IPS-20b (cell line): Measurements from ENCODE around the gene GLI3.

Source experiments
- H3K27ac ChIP-seq: one replicate; pipeline ENCODE4 v1.5.1; 2013; ENCODE audit warnings: low read length
- H3K27me3 ChIP-seq: 2 replicates; pipeline ENCODE4 v1.6.1; 2013; ENCODE audit warnings: mild to moderate bottlenecking, low read length, inconsistent platforms; ENCODE audit not compliant: insufficient read depth
- H3K36me3 ChIP-seq: 2 replicates; pipeline ENCODE4 v1.6.1; 2013; ENCODE audit warnings: low read depth, mild to moderate bottlenecking, inconsistent platforms, low read length, moderate library complexity; ENCODE audit not compliant: insufficient read depth
- H3K4me1 ChIP-seq: 2 replicates; pipeline ENCODE4 v1.6.1; 2013; ENCODE audit warnings: mild to moderate bottlenecking, control low read depth, inconsistent platforms, low read length, moderate library complexity; ENCODE audit not compliant: insufficient read depth
- H3K4me3 ChIP-seq: 2 replicates; pipeline ENCODE4 v1.5.1; 2013; ENCODE audit warnings: mild to moderate bottlenecking, low read length, inconsistent platforms
- H3K9ac ChIP-seq: 2 replicates; pipeline ENCODE4 v1.6.1; 2013; ENCODE audit warnings: low read depth, mild to moderate bottlenecking, inconsistent platforms, low read length, moderate library complexity
- H3K9me3 ChIP-seq: 2 replicates; pipeline ENCODE4 v1.6.1; 2013; ENCODE audit warnings: mild to moderate bottlenecking, low read depth, low read length, inconsistent platforms; ENCODE audit not compliant: insufficient read depth

Gene GLI3

GRCh38 chr7:42224391-42225003, 12.5 kb downstream of the GLI3 start:
- Histone ChIP-seq H3K27ac (no peak overlapping the region), H3K36me3 (peaks cover 4% of the 10 kb centered on the region; the same call in 1 of the 2 replicates), H3K4me1 (peaks cover 78% of the 10 kb centered on the region), H3K9ac (peak overlapping the region; percentile 72; the same call in 1 of the 2 replicates), H3K27me3 (no peaks in the 10 kb centered on the region), H3K4me3 (peak overlapping the region; percentile 3; the same call in 1 of the 2 replicates), H3K9me3 (no peaks in the 10 kb centered on the region)

GRCh38 chr7:42222891-42223290, 14.1 kb downstream of the GLI3 start:
- Histone ChIP-seq H3K27ac (peak overlapping the region; percentile 77), H3K9ac (peak overlapping the region; percentile 72; the same call in 1 of the 2 replicates), H3K4me3 (peak overlapping the region; percentile 42; the same call in 1 of the 2 replicates), H3K27me3 (no peaks in the 10 kb centered on the region), H3K9me3 (no peaks in the 10 kb centered on the region), H3K4me1 (peaks cover 72% of the 10 kb centered on the region), H3K36me3 (peaks cover 14% of the 10 kb centered on the region; the same call in 1 of the 2 replicates)

GRCh38 chr7:42222125-42222524, 14.9 kb downstream of the GLI3 start:
- peaks cover 69% of the 10 kb centered on the region for H3K4me1 ChIP-seq
- peaks cover 16% of the 10 kb centered on the region; the same call in 1 of the 2 replicates for H3K36me3 ChIP-seq
- peak overlapping the region; percentile 71 for H3K27ac ChIP-seq
- H3K9me3 ChIP-seq: no peaks in the 10 kb centered on the region
- peak overlapping the region; percentile 72; the same call in 1 of the 2 replicates for H3K9ac ChIP-seq
- peak overlapping the region; percentile 42; the same call in 1 of the 2 replicates for H3K4me3 ChIP-seq
- H3K27me3 ChIP-seq: no peaks in the 10 kb centered on the region

GRCh38 chr7:42221304-42221703, 15.7 kb downstream of the GLI3 start:
- H3K27me3 ChIP-seq: no peaks in the 10 kb centered on the region
- no peaks in the 10 kb centered on the region for H3K9me3 ChIP-seq
- peak overlapping the region; percentile 71 for H3K27ac ChIP-seq
- H3K4me3 ChIP-seq: no peak overlapping the region
- peak overlapping the region; percentile 57; the same call in 1 of the 2 replicates for H3K9ac ChIP-seq
- peaks cover 16% of the 10 kb centered on the region; the same call in 1 of the 2 replicates for H3K36me3 ChIP-seq
- H3K4me1 ChIP-seq: peaks cover 60% of the 10 kb centered on the region

GRCh38 chr7:42219447-42219846, 17.6 kb downstream of the GLI3 start:
- Histone ChIP-seq H3K27ac (peak overlapping the region; percentile 7), H3K9ac (peak overlapping the region; percentile 3; the same call in 1 of the 2 replicates), H3K4me1 (peaks cover 56% of the 10 kb centered on the region), H3K27me3 (no peaks in the 10 kb centered on the region), H3K36me3 (peaks cover 16% of the 10 kb centered on the region; the same call in 1 of the 2 replicates), H3K4me3 (no peak overlapping the region), H3K9me3 (no peaks in the 10 kb centered on the region)

- Histone ChIP-seq H3K9me3 (no peaks in the 10 kb centered on the region), H3K4me3 (no peak overlapping the region), H3K36me3 (peaks cover 16% of the 10 kb centered on the region; the same call in 1 of the 2 replicates), H3K27ac (no peak overlapping the region), H3K27me3 (no peaks in the 10 kb centered on the region), H3K9ac (no peak overlapping the region), H3K4me1 (peaks cover 55% of the 10 kb centered on the region)
Measured at GRCh38 chr7:42218248-42218647, 18.8 kb downstream of the GLI3 start.

GRCh38 chr7:42217548-42217947, 19.5 kb downstream of the GLI3 start:
- H3K9ac ChIP-seq: no peak overlapping the region
- H3K4me1 ChIP-seq: peaks cover 55% of the 10 kb centered on the region
- no peaks in the 10 kb centered on the region for H3K9me3 ChIP-seq
- H3K27me3 ChIP-seq: no peaks in the 10 kb centered on the region
- peaks cover 16% of the 10 kb centered on the region; the same call in 1 of the 2 replicates for H3K36me3 ChIP-seq
- H3K4me3 ChIP-seq: no peak overlapping the region
- H3K27ac ChIP-seq: no peak overlapping the region

- H3K27me3 ChIP-seq: no peaks in the 10 kb centered on the region
- H3K9me3 ChIP-seq: no peaks in the 10 kb centered on the region
- H3K4me1 ChIP-seq: peaks cover 57% of the 10 kb centered on the region
- no peak overlapping the region for H3K27ac ChIP-seq
- peaks cover 16% of the 10 kb centered on the region; the same call in 1 of the 2 replicates for H3K36me3 ChIP-seq
- H3K9ac ChIP-seq: no peak overlapping the region
- H3K4me3 ChIP-seq: no peak overlapping the region
Measured at GRCh38 chr7:42217053-42217452, 20.0 kb downstream of the GLI3 start.

GRCh38 chr7:42214060-42214679, 22.8 kb downstream of the GLI3 start:
- Histone ChIP-seq H3K9ac (no peak overlapping the region; the same call in 1 of the 2 replicates), H3K36me3 (peaks cover 9% of the 10 kb centered on the region; the same call in 1 of the 2 replicates), H3K27ac (no peak overlapping the region), H3K4me3 (peak overlapping the region; percentile 8; the same call in 1 of the 2 replicates), H3K9me3 (no peaks in the 10 kb centered on the region), H3K27me3 (no peaks in the 10 kb centered on the region), H3K4me1 (peaks cover 53% of the 10 kb centered on the region)

GRCh38 chr7:42213093-42213492, 23.9 kb downstream of the GLI3 start:
- Histone ChIP-seq H3K4me3 (peak overlapping the region; percentile 8; the same call in 1 of the 2 replicates), H3K9ac (no peak overlapping the region; the same call in 1 of the 2 replicates), H3K36me3 (0 out of 2 replicates have a peak, but pooled peaks cover 5% of the 10 kb centered on the region), H3K27ac (no peak overlapping the region), H3K9me3 (no peaks in the 10 kb centered on the region), H3K4me1 (peaks cover 51% of the 10 kb centered on the region), H3K27me3 (no peaks in the 10 kb centered on the region)

GRCh38 chr7:42212541-42213090, 24.4 kb downstream of the GLI3 start:
- H3K36me3 ChIP-seq: 0 out of 2 replicates have a peak, but pooled peaks cover under 1% of the 10 kb centered on the region
- peak overlapping the region; percentile 6; the same call in 1 of the 2 replicates for H3K4me3 ChIP-seq
- no peaks in the 10 kb centered on the region for H3K9me3 ChIP-seq
- H3K9ac ChIP-seq: no peak overlapping the region
- H3K27ac ChIP-seq: no peak overlapping the region
- no peaks in the 10 kb centered on the region for H3K27me3 ChIP-seq
- H3K4me1 ChIP-seq: peaks cover 51% of the 10 kb centered on the region
